ENCODE data around the gene JARID2. TPM values are rescaled to one million over a fixed set of nuclear protein-coding genes. Genes with fewer than 3 reads are reported as not detected.
A peak's percentile ranks its signal among the peaks of the same experiment; 100 is the strongest.

The JARID2 gene
- total RNA-seq, 1 experiment from 2014 or later = 21.0 TPM

- H3K27me3 Mint-ChIP-seq (ENCODE audit: insufficient read depth, unreplicated experiment) = no peaks in the 10 kb centered on the region
- no peak for DNase-seq (ENCODE audit: unreplicated experiment)
- H3K4me1 Mint-ChIP-seq (ENCODE audit: insufficient read depth, unreplicated experiment) = peaks cover 30% of the 10 kb centered on the region
- H3K4me3 Mint-ChIP-seq (ENCODE audit: unreplicated experiment) = no peak overlapping the region
- no TSS peak for BruUV-seq (replicated peaks)
- no peak overlapping the region for H3K27ac Mint-ChIP-seq (ENCODE audit: low read depth, unreplicated experiment)
- intact Hi-C loops (cut with micrococcal nuclease) = no loop called here
- ChIA-PET CTCF (no interaction called here), POLR2A (no interaction called here)
- peaks cover 4% of the 10 kb centered on the region for H3K36me3 Mint-ChIP-seq (ENCODE audit: insufficient read depth, unreplicated experiment)
- no peaks in the 10 kb centered on the region for H3K9me3 Mint-ChIP-seq (ENCODE audit: unreplicated experiment)
- no peak for TF ChIP-seq CTCF (IDR thresholded peaks at IDR 0.05; ENCODE audit: unreplicated experiment)
These were observed 59.6 kb downstream of the JARID2 start for GRCh38 chr6:15305496-15305895.

GRCh38 chr6:15305909-15306308 is 60.0 kb downstream of the JARID2 start:
- Mint-ChIP-seq H3K36me3 (ENCODE audit: insufficient read depth, unreplicated experiment) (peaks cover 4% of the 10 kb centered on the region), H3K4me3 (ENCODE audit: unreplicated experiment) (no peak overlapping the region), H3K4me1 (ENCODE audit: insufficient read depth, unreplicated experiment) (peaks cover 30% of the 10 kb centered on the region), H3K9me3 (ENCODE audit: unreplicated experiment) (no peaks in the 10 kb centered on the region), H3K27ac (ENCODE audit: low read depth, unreplicated experiment) (no peak overlapping the region), H3K27me3 (ENCODE audit: insufficient read depth, unreplicated experiment) (no peaks in the 10 kb centered on the region)
- no peak for TF ChIP-seq CTCF (IDR thresholded peaks at IDR 0.05; ENCODE audit: unreplicated experiment)
- CTCF ChIA-PET = no interaction called here
- BruUV-seq (replicated peaks) = no TSS peak
- no peak for DNase-seq (ENCODE audit: unreplicated experiment)
- POLR2A ChIA-PET = no interaction called here
- intact Hi-C loops (cut with micrococcal nuclease) = no loop called here

- H3K9me3 Mint-ChIP-seq (ENCODE audit: unreplicated experiment) = no peaks in the 10 kb centered on the region
- peak overlapping the region; percentile 57 for H3K27ac Mint-ChIP-seq (ENCODE audit: low read depth, unreplicated experiment)
These were observed 62.8 kb downstream of the JARID2 start for GRCh38 chr6:15308435-15309213.

More at GRCh38 chr6:15308435-15309213, 62.8 kb downstream of the JARID2 start:
- no peak for DNase-seq (ENCODE audit: unreplicated experiment)
- peaks cover 37% of the 10 kb centered on the region for H3K4me1 Mint-ChIP-seq (ENCODE audit: insufficient read depth, unreplicated experiment)
- H3K27me3 Mint-ChIP-seq (ENCODE audit: insufficient read depth, unreplicated experiment) = no peaks in the 10 kb centered on the region
- POLR2A ChIA-PET = no interaction called here
- intact Hi-C loops (cut with micrococcal nuclease) = no loop called here
- BruUV-seq (replicated peaks) = no TSS peak
- CTCF ChIA-PET = interaction anchor here (1.2 kb wide), 1 partner anchor 32 kb away, joined by 3 read pairs; no protein-coding TSS in a partner anchor
- no peak overlapping the region for H3K4me3 Mint-ChIP-seq (ENCODE audit: unreplicated experiment)
- peaks cover 4% of the 10 kb centered on the region for H3K36me3 Mint-ChIP-seq (ENCODE audit: insufficient read depth, unreplicated experiment)
- TF ChIP-seq CTCF (IDR thresholded peaks at IDR 0.05; ENCODE audit: unreplicated experiment) = no peak
